OCI-LY3 (cell line): ENCODE data around the gene TREML4.

ENCODE experiments used
- CTCF ChIP-seq: fragments of 200-600, 300-600 bp; sonication (generic); IDR thresholded peaks from 2 replicates; pipeline ENCODE4 v1.5.1; 2014; ENCODE audit warnings: antibody characterized with exemption, low read length, low read depth
- EZH2phosphoT487 ChIP-seq: fragments of 200-600 bp; shearing (Covaris generic); IDR thresholded peaks from 2 replicates; pipeline ENCODE4 v1.6.1; 2018; ENCODE audit warnings: antibody characterized with exemption, mixed run types, low read depth

GRCh38 chr6:41216616-41217015 lies 11.5 kb upstream of the TREML4 start:
- TF ChIP-seq CTCF (no peak), EZH2phosphoT487 (no peak)
